HG02763 (cell line): ENCODE results near the gene LRRC66.

ENCODE experiments used
- ATAC-seq: cut with Tn5 transposase; IDR thresholded peaks from one replicate; pipeline ENCODE4 v1.9.1; 2021; ENCODE audit warnings: mild to moderate bottlenecking, moderate library complexity; ENCODE audit not compliant: unreplicated experiment

LRRC66 gene, protein sequence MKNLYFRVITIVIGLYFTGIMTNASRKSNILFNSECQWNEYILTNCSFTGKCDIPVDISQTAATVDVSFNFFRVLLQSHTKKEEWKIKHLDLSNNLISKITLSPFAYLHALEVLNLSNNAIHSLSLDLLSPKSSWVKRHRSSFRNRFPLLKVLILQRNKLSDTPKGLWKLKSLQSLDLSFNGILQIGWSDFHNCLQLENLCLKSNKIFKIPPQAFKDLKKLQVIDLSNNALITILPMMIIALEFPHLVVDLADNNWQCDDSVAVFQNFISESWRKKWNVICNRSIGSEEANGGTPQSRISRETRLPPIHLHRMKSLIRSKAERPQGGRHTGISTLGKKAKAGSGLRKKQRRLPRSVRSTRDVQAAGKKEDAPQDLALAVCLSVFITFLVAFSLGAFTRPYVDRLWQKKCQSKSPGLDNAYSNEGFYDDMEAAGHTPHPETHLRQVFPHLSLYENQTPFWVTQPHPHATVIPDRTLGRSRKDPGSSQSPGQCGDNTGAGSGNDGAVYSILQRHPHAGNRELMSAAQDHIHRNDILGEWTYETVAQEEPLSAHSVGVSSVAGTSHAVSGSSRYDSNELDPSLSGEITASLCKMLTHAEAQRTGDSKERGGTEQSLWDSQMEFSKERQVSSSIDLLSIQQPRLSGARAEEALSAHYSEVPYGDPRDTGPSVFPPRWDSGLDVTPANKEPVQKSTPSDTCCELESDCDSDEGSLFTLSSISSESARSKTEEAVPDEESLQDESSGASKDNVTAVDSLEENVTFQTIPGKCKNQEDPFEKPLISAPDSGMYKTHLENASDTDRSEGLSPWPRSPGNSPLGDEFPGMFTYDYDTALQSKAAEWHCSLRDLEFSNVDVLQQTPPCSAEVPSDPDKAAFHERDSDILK

DNA sequence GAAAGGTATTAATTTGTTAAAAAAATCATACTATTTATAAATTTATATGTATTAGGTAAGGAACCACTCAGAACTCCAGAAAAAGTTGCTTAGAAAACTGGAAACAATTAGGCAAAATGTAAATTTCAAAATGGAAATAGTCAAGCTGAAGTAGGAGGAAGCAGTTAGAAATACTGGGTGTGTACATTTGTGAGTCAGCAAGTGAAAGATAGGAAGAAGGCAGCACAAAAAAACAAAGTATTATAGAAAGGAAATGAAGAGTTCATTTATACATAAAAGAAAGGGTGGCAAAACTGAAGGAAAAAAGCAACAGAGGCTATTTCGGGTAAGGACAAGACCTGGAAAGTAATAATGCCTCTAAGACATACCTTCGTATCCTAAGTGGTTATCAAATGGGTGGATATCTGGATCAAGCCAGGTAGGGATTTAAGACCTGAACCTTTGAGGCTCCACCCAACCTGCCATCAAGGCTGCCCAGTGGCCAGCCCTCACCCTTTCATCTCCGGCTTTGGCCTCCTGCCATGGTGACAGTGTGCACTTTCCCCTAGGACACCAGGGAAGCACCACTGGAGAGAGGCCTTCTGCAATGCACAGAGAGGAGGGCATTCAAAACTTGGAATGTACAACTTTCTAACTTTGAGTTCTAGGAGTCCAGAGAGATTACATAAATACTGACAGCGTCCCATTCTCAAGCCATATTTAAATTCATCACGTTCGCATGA lies at the start of gene LRRC66:
LRRC66 (minus strand) TSS at position 428 of the 722 bp plus-strand sequence. CDS start 2,750 bp downstream, outside the sequence.
- ATAC-seq: no peak

DNA sequence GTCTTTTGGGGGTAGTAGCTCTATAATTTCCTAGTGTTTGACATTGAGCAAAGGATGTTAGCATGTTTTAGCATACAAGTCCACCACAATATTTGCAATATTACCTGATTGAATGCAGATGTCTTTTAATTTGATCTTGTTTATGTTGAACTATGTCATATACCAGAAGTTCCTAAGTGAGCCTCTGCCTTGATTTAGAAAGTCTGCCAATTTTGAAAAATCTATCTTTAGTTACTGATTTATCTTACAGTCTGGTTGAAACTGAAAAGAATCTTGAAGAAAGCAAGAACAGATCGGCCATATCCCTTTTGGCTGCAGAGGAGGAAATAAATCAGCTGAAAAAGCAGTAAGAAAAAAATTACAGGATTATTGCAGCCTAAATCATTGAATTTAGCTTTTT lies 49.4 kb upstream of the LRRC66 start:
- ATAC-seq: no peak

DNA sequence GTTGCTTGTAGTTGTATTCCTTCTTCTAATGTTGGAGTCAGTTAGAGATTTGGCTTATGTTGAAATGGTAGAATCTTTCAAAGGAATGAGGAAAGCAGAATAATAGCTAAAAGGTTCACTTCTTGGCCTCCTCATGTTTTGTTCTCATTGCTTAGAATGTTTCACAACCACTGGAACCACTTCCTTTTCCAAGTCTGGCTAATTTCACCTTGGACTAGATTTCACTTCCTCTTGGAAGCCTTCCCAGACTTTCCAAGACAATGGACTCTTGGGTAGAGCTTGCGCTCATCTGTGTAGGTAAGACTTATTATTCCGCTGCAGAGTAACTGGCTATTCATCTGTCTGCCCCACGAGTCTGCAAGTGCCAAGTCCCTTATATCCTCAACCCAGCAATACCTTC lies 39.2 kb upstream of the LRRC66 start:
- no peak for ATAC-seq

DNA sequence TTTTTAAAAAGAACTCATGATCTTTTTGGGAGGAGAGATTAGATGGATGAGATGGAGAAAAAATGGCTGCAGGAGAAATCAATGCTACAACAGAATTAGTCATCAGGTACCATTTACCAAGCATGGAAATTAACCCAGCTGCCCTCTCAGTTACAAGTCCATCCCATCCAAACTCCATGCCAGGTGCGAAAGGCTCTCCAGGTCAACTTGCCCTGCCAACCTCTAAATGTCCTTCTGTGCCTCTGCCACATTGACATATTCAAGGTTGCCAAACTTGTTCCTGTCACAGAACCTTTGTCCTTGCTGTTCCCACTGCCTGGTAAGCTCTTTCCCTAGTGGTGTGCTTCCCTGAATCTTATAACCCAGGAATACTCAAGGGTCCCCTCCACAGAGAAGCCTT lies 38.1 kb upstream of the LRRC66 start:
- no peak for ATAC-seq

DNA sequence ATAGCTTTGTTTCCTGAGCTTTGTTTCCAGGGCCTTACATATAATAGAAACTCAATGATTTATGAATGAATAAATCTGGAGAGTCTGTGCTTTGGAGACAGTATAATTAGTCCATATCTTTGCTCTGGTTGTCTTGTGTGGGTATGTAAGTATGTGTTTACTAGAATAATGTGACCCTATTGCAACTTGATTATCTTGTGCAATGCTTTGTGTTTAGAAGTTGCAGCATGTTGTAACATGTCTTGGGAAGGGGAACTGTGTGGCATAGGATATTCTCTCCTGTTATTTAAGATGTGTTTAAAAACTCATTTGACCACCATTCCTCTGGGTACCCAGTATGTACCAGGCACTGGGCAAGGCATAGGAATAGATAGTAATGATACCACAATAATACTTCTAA lies 37.0 kb upstream of the LRRC66 start:
- ATAC-seq: no peak

DNA sequence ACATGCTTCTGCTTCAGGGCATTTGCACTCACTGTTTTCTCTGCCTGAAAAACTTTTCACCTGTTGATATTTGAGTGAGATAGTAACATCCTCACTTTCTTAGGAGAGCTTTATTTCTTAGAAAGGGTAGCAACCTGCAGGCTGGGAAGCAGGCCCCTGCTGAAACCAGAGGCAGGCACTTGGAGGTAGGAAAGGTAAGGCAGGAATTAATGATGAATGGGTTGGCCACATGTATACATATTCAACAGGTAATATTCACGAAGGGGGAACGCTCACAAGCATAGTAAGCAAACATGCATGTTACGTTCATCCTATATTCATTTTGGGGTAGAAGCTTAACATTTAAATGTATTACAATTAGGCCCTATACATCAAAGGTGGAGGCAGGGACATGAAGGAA lies 34.1 kb upstream of the LRRC66 start:
- ATAC-seq: no peak

DNA sequence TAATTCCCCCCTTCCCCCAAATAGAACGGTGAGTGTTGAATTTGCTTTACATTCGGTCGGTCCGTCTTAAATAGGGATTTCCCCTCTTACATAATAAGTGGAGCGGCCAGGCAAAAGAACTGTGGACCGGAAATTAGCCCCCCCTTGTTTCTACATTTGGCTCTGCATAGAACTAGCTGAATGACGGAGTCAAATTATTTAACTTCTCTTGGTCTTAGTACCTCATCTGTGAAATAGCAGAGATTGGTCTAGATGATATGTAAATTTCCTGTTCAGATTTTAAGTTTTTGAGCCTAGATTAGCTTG lies 32.3 kb upstream of the LRRC66 start:
- ATAC-seq: peak; percentile 41

DNA sequence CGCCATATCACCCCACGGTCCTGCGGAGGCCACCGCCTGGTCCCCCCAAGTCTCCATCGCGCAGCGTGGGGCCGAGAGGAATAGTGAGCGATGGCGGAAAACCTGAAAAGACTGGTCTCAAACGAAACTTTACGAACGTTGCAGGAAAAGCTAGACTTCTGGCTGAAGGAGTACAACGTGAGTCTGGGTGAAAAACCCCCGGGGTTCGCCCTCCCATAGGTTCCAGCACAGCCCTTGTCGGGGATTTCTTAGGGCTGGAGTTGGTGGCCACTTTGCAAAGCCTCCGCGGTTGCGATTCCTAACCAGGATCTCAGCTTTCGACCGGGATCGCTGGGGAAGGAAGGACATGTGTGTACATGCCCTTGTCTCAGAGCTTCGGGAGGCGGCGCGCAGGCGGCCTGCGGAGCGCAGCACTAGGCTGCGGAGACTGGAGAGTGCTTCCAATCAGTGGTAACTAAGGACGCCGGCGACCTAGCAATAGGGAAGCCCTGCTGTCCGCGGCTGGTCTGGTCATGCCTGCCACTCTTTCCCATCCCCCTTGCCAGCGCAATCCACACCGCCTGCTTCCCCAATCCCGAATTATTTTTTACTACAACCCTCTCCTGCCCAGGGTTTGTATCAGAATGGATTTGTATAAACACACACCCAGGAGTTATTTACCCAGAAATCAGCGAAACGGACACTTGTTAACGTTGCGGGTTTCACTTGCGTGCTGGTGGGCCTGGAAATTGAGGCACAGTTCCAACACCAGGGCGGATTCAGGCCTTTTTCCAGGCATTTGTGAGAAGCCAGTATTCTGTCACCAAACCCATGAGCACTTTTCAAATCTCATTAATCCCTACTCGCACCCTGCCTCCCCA lies 31.7 kb upstream of the LRRC66 start:
- peak; percentile 54 for ATAC-seq

DNA sequence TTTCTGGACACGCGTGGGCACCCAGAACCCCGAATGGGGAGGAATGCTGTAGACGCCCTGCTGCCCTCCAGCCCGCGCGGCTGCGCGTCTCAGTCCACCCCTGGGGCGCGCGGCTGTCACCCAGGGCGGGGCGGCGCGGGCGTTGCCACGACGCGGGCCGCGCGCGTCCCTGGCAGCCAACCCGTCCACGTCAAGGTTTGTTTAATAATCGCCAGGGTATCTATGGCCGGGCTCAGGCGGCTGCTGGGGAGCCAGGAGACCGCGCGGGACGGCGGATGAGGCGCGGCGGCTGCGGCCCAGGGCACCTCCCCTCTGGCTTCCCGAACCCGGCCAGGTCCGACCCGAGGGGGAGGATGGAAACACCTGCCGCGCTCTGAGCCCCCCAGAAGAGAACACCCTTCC lies 31.1 kb upstream of the LRRC66 start, which contains the start of gene SPATA18:
SPATA18 (plus strand) TSS at position 92 of the 402 bp plus-strand sequence. CDS start 401 bp downstream, outside the sequence.
- ATAC-seq: peak; percentile 49

DNA sequence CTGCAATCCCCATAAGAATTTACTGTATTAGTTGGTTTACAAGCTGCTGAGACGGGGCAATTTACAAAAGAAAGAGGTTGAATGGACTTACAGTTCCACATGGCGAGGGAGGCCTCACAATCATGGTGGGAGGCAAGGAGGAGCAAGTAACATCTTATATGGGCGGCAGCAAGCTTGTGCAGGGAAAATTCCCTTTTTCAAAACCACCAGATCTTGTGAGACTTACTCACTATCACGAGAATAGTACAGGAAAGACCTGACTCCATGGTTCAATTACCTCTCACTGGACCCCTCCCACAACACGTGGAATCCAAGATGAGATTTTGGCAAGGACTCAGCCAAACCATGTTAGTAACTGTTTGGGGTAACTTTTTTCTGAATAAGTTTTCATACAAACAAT lies 29.1 kb upstream of the LRRC66 start:
- no peak for ATAC-seq

DNA sequence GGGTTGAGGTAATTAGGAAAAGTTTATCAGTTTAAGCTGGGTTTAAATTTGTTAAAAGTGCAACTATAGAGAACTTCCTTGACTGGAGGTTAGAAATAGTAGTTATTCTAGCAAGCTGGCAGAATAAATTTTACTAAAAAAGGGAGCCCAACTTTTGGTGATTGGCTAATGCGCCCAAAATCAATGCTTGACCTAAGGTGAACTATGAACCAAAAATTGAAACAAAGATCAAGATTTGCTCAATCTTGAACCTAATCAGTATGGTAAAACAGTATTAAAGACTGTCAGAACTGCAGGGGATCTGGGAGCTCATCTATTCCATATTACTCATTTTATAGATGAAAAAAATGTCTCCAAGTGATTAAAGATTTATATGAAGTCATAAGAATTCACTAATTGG lies 24.9 kb upstream of the LRRC66 start:
- no peak for ATAC-seq

DNA sequence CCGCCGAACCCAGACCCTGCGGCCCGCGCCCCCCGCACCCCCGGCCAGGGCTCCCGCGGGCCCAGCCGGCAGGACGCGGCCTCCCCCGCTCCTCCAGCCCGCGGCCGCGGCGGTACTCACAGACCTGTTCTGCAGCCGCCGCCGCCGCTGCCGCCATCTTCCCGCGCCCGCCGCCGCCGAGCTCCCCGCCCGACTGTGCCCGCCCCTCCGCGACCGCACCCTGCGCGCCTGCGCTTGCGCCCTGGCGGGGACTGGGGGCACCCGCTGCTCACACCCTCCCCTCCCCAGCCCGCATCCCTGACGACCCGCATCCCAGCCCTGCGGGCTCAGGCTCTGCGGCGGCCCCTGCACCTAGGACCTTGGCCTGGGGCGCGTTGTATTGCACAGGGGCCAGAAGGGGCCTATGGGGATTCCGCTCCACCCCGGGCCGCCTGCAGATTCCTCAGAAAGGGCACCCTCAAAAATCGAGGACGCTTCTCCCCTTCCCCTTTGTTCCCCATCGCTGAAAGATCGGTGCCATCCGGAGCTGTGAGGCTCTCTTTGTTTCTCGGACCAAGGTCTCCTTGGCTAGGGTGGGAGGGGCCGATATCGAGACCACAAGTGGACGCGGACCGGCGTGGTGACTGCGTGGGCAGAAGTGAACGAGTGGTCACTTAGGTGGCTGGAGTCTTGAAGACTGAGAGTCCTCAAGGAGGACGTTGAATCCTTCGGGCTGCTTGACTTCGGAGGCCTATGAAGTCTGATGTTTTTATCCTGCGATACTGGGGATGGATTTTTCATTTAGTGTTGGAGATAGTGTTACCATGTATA lies 18.1 kb upstream of the LRRC66 start, which contains the start of gene SGCB:
SGCB (minus strand) TSS at position 197 of the 810 bp plus-strand sequence; CDS start at position 157, 40 bp downstream.
- ATAC-seq: peak; percentile 92

DNA sequence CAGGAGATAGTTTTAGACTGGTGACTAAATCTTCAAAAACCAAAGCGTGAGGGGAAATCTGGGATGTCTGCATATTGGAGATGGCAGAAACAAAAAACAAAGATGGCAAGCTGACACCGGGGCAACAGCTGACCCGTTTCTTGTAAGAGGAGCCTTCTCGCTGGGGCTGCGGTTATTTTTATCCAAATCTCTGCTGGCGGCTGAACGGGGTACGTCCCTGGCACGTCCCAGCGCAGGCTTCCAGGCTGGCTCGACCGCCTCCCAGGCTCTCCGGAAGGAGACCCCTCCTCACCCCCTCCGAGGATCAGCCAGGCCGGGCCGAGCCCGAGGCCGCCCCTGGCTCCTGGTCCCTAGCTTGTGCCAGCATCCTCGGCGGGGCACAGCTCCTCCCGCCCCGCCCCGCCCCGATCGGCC lies 17.5 kb upstream of the LRRC66 start:
- peak; percentile 63 for ATAC-seq

DNA sequence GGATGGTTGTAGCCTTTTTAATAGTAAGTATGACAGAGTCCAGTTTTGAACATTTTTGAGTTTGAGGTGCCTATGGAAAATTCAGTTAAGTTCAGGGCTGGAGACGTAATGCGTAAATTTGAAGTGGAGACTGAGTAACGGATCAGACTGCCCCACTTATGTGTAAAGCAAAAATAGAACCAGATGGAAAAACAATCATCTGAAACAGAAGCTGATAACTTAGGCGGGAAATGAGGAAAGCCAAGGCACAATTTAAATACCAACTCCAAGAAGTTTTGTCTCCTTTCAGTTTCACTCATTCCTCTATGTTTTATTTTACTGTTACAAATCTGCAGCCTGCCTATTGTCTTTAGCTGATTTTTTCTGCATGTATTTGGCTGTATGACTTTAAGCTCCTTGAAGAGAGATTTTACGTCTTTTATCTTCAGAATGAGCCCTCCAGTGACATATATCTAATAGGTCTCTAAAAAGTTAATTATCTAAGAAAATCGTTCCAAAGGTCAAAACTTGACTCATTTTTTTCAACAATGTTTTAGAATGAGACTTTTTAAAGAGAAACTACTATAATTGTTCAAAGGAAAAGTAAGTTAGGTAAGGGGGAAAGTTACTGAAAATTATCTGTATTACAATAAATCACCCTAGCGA lies 16.8 kb upstream of the LRRC66 start:
- no peak for ATAC-seq

DNA sequence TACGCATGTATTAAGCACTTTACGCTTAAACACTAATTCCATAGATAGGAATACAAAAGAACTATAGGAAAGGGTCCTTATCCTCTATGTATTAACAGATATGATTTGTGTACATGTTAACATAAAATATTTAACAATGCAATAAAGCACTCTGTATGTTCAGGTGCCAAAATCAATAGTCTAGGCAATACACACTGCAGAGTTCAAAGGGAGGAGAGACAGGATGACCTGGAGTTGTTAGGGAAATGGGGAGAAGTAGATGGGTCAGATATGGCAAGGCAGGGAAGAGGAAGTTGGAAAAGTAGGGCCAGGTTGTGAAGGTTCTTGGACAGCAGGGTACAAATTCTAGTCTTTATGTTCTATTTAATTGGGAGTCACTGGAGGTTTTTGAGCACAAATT lies 15.0 kb upstream of the LRRC66 start:
- no peak for ATAC-seq

DNA sequence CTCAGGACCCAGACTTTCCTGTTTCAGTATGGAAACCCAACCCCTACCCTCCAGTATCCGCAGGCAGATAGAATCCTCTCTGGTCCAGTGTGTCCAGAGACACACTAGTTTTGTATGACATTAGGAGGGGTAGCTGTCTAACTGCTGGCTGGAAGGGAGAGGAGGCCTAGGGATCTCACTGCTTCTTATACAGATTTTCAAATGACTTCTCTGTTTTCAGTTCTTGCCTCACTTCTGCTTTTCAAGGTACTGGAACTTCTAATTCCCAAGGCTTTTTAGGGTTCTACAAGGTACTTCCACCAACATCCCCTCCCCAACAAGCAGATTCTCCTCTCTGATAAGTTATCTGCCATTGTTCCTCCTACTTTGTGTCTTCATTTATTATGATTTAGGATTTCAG lies 11.8 kb upstream of the LRRC66 start:
- ATAC-seq: no peak

DNA sequence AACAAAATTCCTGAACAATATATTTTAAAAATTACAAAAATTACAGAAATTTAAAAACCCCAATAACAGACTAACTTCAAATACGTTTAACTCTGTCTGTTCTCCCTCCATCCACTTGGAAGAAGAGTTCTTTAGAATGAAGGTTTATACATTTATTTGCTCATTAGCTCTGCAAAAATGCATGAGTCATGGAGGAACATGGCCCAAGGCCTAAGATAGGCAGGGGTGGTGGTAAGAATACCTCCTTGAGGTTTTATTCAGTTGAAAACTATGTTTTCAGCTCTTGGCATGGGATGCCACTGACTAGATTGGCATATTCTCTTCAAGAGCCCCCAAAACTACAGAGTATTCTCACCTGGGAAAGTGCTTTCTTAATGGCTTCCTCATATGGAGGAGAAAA lies 8.8 kb upstream of the LRRC66 start:
- ATAC-seq: no peak

DNA sequence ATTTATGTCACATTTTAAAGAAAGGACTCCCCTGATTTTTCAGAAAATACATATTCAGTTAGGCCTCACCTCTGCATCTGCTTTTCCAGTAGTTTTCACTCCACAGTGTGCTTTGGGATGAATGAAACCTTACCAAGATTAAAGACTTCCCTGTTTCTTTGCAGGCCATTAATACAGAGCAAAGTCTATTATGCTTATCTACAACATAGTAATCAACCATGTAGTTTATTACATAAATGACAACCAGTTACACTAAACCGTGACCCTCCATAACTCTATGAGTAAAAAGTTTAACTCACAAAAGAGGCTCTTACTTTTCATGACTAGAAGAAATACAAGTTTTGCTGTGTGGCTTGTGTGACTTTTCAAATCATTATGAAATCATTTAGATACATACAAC lies 2.3 kb downstream of the LRRC66 start:
- ATAC-seq: no peak

DNA sequence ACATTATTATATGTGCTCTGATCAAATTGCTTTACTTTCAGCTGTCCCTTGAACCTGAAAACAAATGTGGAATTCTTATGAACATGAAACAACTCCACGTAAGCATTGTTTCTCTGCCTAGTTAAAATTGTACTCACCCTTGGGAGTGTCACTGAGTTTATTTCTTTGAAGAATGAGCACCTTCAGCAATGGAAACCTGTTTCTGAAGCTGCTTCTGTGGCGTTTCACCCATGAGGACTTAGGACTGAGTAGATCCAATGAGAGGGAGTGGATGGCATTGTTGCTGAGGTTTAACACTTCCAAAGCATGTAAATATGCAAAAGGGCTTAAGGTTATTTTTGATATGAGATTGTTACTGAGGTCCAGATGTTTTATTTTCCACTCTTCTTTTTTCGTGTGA lies 3.2 kb downstream of the LRRC66 start:
- ATAC-seq: no peak
